ENCODE data around the gene CLK2. TPM values are rescaled to one million over a fixed set of nuclear protein-coding genes. Genes with fewer than 3 reads are reported as not detected.
A peak's percentile ranks its signal among the peaks of the same experiment; 100 is the strongest.

The CLK2 gene
- total and polyA plus RNA-seq, 2 of the 13 experiments (the other 11 are each of a cell fraction or from before 2014, with no cell fraction given), result 20.1 to 73.5 TPM

- TF ChIP-seq, protein P1, sequence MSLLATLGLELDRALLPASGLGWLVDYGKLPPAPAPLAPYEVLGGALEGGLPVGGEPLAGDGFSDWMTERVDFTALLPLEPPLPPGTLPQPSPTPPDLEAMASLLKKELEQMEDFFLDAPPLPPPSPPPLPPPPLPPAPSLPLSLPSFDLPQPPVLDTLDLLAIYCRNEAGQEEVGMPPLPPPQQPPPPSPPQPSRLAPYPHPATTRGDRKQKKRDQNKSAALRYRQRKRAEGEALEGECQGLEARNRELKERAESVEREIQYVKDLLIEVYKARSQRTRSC (CRISPR knock-in tag; IDR thresholded peaks at IDR 0.05; ENCODE audit: low read depth), result no peak
- TF ChIP-seq, protein P2, sequence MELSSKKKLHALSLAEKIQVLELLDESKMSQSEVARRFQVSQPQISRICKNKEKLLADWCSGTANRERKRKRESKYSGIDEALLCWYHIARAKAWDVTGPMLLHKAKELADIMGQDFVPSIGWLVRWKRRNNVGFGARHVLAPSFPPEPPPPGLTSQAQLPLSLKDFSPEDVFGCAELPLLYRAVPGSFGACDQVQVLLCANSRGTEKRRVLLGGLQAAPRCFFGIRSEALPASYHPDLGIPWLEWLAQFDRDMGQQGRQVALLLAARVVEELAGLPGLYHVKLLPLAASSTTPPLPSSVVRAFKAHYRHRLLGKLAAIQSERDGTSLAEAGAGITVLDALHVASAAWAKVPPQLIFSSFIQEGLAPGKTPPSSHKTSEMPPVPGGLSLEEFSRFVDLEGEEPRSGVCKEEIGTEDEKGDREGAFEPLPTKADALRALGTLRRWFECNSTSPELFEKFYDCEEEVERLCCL (CRISPR knock-in tag; IDR thresholded peaks at IDR 0.05; ENCODE audit: borderline replicate concordance), result no peak
- TF ChIP-seq NR1H2 (CRISPR knock-in tag; IDR thresholded peaks at IDR 0.05; ENCODE audit: borderline replicate concordance, low read depth) (no peak), ISL2 (CRISPR knock-in tag; IDR thresholded peaks at IDR 0.05) (no peak), ZNF644 (CRISPR knock-in tag; IDR thresholded peaks at IDR 0.05; ENCODE audit: low read depth) (no peak), NCOA2 (CRISPR knock-in tag; IDR thresholded peaks at IDR 0.05) (no peak), ZNF335 (CRISPR knock-in tag; IDR thresholded peaks at IDR 0.05) (no peak), ZNF33B (CRISPR knock-in tag; IDR thresholded peaks at IDR 0.05) (no peak), ZNF256 (CRISPR knock-in tag; conservative IDR thresholded peaks at IDR 0.05) (no peak), ZBTB39 (CRISPR knock-in tag; IDR thresholded peaks at IDR 0.05) (0 out of 2 replicates have a peak, but pooled peaks have one; percentile 20), CENPT (CRISPR knock-in tag; IDR thresholded peaks at IDR 0.05; ENCODE audit: low read depth) (no peak), TFDP1 (CRISPR knock-in tag; IDR thresholded peaks at IDR 0.05; ENCODE audit: borderline replicate concordance) (no peak), XBP1 (CRISPR knock-in tag; IDR thresholded peaks at IDR 0.05) (no peak), REPIN1 (CRISPR knock-in tag; IDR thresholded peaks at IDR 0.05; ENCODE audit: borderline replicate concordance, low read depth) (no peak), HIVEP1 (CRISPR knock-in tag; IDR thresholded peaks at IDR 0.05) (peak; percentile 57; the same call in 1 of the 2 replicates), SATB2 (CRISPR knock-in tag; IDR thresholded peaks at IDR 0.05) (no peak), GATAD2A (CRISPR knock-in tag; IDR thresholded peaks at IDR 0.05) (no peak; the same call in 1 of the 2 replicates), ZNF652 (CRISPR knock-in tag; IDR thresholded peaks at IDR 0.05; ENCODE audit: borderline replicate concordance, low read depth) (no peak), BRCA1 (CRISPR knock-in tag; IDR thresholded peaks at IDR 0.05) (no peak), ZNF792 (CRISPR knock-in tag; IDR thresholded peaks at IDR 0.05) (no peak)
- TF ChIP-seq, protein P3, sequence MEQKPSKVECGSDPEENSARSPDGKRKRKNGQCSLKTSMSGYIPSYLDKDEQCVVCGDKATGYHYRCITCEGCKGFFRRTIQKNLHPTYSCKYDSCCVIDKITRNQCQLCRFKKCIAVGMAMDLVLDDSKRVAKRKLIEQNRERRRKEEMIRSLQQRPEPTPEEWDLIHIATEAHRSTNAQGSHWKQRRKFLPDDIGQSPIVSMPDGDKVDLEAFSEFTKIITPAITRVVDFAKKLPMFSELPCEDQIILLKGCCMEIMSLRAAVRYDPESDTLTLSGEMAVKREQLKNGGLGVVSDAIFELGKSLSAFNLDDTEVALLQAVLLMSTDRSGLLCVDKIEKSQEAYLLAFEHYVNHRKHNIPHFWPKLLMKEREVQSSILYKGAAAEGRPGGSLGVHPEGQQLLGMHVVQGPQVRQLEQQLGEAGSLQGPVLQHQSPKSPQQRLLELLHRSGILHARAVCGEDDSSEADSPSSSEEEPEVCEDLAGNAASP (CRISPR knock-in tag; IDR thresholded peaks at IDR 0.05; ENCODE audit: borderline replicate concordance), result no peak
- TF ChIP-seq, protein P4, sequence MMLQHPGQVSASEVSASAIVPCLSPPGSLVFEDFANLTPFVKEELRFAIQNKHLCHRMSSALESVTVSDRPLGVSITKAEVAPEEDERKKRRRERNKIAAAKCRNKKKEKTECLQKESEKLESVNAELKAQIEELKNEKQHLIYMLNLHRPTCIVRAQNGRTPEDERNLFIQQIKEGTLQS (CRISPR knock-in tag; IDR thresholded peaks at IDR 0.05), result no peak
- TF ChIP-seq, protein P5, sequence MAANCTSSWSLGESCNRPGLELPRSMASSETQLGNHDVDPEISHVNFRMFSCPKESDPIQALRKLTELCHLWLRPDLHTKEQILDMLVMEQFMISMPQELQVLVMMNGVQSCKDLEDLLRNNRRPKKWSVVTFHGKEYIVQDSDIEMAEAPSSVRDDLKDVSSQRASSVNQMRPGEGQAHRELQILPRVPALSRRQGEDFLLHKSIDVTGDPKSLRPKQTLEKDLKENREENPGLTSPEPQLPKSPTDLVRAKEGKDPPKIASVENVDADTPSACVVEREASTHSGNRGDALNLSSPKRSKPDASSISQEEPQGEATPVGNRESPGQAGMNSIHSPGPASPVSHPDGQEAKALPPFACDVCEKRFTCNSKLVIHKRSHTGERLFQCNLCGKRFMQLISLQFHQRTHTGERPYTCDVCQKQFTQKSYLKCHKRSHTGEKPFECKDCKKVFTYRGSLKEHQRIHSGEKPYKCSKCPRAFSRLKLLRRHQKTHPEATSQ (CRISPR knock-in tag; IDR thresholded peaks at IDR 0.05; ENCODE audit: borderline replicate concordance), result no peak
Measured at GRCh38 chr1:155254714-155255242, 18.5 kb downstream of the CLK2 start (continued).

Measured in HepG2 (cell line).